Measurements from ENCODE around the gene GTF2A1.

Gene GTF2A1

DNA sequence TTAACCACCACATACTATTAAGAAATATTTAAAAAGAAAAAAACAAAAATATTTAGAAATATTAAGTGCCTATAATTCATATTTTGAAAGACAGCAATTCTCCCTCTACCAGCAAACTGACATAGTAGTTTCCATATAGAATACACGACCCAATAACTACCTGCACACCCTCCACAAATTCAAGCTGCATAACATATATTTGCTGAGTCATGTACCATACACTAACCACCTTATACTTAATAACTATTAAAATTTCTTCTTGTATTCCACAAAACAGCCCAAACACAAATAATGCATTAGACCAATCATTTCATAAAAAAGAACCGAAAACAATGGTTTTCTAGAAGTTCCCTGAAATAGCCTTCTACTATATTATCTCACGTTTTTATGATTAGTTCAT, 21.7 kb downstream of the GTF2A1 start:
- TF ChIP-seq POLR2A (IDR thresholded peaks at IDR 0.05; ENCODE audit: extremely low read depth, insufficient read length) (no peak), MYC (IDR thresholded peaks at IDR 0.05; ENCODE audit: low read depth, low read length) (no peak)
- TF ChIP-seq, protein P1, sequence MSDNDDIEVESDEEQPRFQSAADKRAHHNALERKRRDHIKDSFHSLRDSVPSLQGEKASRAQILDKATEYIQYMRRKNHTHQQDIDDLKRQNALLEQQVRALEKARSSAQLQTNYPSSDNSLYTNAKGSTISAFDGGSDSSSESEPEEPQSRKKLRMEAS (IDR thresholded peaks at IDR 0.05; ENCODE audit: low read depth, low read length), result no peak
- TF ChIP-seq, protein P2, sequence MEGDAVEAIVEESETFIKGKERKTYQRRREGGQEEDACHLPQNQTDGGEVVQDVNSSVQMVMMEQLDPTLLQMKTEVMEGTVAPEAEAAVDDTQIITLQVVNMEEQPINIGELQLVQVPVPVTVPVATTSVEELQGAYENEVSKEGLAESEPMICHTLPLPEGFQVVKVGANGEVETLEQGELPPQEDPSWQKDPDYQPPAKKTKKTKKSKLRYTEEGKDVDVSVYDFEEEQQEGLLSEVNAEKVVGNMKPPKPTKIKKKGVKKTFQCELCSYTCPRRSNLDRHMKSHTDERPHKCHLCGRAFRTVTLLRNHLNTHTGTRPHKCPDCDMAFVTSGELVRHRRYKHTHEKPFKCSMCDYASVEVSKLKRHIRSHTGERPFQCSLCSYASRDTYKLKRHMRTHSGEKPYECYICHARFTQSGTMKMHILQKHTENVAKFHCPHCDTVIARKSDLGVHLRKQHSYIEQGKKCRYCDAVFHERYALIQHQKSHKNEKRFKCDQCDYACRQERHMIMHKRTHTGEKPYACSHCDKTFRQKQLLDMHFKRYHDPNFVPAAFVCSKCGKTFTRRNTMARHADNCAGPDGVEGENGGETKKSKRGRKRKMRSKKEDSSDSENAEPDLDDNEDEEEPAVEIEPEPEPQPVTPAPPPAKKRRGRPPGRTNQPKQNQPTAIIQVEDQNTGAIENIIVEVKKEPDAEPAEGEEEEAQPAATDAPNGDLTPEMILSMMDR (IDR thresholded peaks at IDR 0.05; ENCODE audit: low read depth, low read length), result no peak
- DNase-seq (ENCODE audit: low read depth), result no peak
- H3K4me3 ChIP-seq (ENCODE audit: low read depth, low read length), result no peak overlapping the region

DNA sequence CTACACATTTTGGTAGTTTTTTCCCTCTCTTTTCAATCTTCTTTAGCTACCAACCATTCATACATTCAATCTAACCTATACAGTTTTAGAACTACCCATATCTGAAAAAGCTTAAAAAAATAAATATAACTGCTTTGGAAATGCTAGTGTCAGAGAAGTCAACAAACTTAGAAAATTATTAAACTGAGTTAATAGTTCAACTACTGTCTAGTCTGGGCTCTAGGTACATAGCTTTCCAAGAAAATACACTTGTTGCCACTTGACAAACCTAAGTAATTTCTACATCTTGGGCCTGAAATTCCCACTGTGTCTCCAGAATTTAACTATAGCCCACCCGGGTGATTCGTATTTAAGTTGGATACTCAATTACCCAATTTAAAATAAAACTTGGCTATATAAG, 22.1 kb downstream of the GTF2A1 start:
- TF ChIP-seq, protein P2 (IDR thresholded peaks at IDR 0.05; ENCODE audit: low read depth, low read length), result no peak
- TF ChIP-seq POLR2A (IDR thresholded peaks at IDR 0.05; ENCODE audit: extremely low read depth, insufficient read length), result no peak
- TF ChIP-seq MYC (IDR thresholded peaks at IDR 0.05; ENCODE audit: low read depth, low read length), result no peak
- TF ChIP-seq, protein P1 (IDR thresholded peaks at IDR 0.05; ENCODE audit: low read depth, low read length), result no peak
- DNase-seq (ENCODE audit: low read depth), result no peak
- H3K4me3 ChIP-seq (ENCODE audit: low read depth, low read length), result no peak overlapping the region

DNA sequence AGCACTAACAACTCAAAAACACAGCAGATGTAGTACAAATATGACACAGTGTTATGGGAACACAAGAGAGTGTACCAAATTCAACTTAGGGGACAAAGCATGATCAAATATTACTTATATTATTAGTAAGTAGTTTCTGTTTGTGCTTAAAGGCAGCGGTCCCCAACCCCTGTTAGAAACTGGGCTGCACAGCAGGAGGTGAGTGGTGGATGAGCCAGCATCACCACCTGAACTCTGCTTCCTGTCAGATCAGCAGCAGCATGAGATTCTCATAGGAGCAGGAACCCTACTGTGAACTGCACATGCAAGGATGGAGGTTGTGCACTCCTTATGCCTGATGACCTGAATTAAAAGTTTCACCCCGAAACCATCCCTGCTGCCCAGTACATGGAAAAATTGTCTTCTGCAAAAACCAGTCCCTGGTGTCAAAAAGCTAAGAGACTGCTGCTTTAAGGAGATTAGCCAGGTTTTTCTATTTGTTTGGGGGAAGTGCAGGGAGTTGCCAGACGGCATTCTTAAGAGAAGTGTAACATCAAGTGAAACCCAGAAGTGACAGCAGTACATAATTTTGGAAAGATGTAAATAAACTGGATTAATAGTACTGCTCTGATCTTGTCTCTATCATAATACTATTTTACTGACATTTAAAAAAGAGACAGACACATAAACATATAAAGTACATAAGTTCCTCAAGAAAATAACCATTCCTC, 26.7 kb downstream of the GTF2A1 start:
- no peak overlapping the region for H3K4me3 ChIP-seq (ENCODE audit: low read depth, low read length)
- TF ChIP-seq, protein P2 (IDR thresholded peaks at IDR 0.05; ENCODE audit: low read depth, low read length), result no peak
- TF ChIP-seq, protein P1 (IDR thresholded peaks at IDR 0.05; ENCODE audit: low read depth, low read length), result no peak
- TF ChIP-seq POLR2A (IDR thresholded peaks at IDR 0.05; ENCODE audit: extremely low read depth, insufficient read length) (no peak), MYC (IDR thresholded peaks at IDR 0.05; ENCODE audit: low read depth, low read length) (no peak)
- no peak for DNase-seq (ENCODE audit: low read depth)

DNA sequence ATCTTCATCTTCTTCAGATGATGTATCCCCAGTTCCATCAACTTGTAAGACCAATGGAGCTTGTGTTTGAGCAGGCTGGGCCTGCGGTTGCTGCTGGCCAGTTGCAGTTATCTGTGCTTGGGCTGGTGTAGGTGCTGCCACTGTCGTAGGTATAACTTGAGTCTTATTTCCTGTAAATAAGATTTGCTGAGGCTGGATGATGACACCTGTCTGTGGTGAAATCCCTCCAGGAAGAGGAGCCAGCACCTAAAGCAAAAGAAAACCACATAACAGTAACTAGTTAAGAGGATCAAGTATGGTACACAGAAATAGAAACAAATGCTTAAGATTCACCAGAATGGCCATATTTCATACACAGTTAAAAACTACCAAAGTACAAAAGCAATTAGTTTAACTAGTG, 28.2 kb downstream of the GTF2A1 start:
- H3K4me3 ChIP-seq (ENCODE audit: low read depth, low read length), result no peak overlapping the region
- DNase-seq (ENCODE audit: low read depth), result no peak
- TF ChIP-seq, protein P1 (IDR thresholded peaks at IDR 0.05; ENCODE audit: low read depth, low read length), result no peak
- no peak for TF ChIP-seq MYC (IDR thresholded peaks at IDR 0.05; ENCODE audit: low read depth, low read length)
- TF ChIP-seq POLR2A (IDR thresholded peaks at IDR 0.05; ENCODE audit: extremely low read depth, insufficient read length), result no peak
- TF ChIP-seq, protein P2 (IDR thresholded peaks at IDR 0.05; ENCODE audit: low read depth, low read length), result no peak

DNA sequence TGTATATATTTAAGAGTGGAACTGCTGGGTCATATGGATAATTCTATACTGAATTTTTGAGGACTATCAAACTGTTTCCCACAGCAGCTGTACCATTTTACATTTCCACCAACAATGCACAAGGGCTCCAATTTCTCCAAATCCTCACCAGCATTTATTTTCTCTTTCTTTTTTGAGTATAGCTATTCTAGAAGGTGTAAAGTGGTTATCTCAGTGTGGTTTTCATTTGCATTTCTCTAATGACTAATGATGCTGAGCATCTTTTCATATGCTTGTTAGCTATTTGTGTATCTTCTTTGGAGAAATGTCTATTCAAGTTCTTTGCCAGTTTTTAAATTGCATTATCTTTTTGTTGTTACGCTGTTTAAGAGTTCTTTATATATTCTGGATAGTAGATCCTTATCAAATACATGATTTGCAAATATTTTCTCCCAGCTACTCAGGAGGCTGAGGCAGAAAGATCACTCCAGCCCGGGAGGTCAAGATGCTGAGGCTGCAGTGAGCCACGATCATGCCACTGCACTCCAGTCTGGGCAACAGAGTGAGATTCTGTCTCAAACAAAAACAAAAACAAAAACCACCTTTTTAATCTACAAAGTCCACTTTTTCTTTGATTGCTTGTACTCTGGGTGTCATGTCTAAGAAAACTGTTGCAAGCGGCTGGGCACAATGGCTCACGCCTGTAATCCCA, 32.8 kb downstream of the GTF2A1 start:
- TF ChIP-seq, protein P2 (IDR thresholded peaks at IDR 0.05; ENCODE audit: low read depth, low read length), result no peak
- no peak for TF ChIP-seq POLR2A (IDR thresholded peaks at IDR 0.05; ENCODE audit: extremely low read depth, insufficient read length)
- TF ChIP-seq MYC (IDR thresholded peaks at IDR 0.05; ENCODE audit: low read depth, low read length), result no peak
- TF ChIP-seq, protein P1 (IDR thresholded peaks at IDR 0.05; ENCODE audit: low read depth, low read length), result no peak
- DNase-seq (ENCODE audit: low read depth), result no peak
- no peak overlapping the region for H3K4me3 ChIP-seq (ENCODE audit: low read depth, low read length)

Measured in NB4 (cell line).